Activated gamma-delta T cell (primary cell): ENCODE measurements around the gene IGFBP2.

Source experiments
- DNase-seq: peaks from one replicate; lab custom pipeline; 2025; lab: John Stamatoyannopoulos, UW

IGFBP2 gene

DNA sequence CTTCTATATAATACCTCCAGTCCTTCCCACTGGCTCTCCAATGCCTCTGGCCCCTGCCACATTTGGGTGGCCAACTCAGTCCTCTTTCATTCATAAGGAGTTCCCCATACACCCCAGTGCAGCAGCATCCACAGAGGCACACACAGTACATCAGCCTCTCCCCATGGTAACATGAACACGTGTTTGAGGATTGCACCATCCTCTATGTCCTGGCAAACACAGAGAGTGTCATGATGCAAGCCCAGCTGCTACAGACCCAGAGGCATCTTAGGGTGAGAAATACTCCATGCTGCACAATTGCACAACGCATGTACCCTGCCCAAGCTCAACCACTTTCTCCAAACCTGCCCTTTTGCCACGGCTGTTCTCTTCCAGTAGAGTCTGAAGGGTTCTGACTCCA, 50.6 kb downstream of the IGFBP2 start:
- no peak for DNase-seq

DNA sequence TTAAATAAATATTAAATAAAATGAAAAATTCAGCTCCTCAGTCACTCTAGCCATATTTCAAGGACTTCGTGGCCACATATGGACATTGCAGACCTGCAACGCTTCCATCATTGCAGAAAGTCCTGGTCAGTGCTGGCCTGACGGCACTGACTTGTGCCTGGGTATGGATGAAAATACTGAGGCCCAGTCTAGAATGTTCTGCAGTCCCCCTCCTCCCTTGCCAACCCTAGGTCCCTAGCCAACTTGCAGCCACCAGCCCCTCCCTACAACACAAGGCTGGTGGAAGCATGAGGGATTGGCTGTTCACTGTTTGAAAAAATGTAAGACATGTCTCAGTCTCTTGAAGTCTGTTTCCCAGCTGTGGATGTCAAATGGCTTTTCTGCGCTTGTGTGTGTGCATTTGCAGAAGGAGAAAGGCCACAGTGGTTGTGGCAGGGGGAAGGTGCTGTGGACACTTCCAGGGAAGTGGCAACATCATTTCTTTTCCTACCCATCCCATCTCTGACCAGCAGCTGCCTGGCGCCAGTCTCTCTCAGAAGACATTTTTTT, 52.2 kb downstream of the IGFBP2 start:
- no peak for DNase-seq

DNA sequence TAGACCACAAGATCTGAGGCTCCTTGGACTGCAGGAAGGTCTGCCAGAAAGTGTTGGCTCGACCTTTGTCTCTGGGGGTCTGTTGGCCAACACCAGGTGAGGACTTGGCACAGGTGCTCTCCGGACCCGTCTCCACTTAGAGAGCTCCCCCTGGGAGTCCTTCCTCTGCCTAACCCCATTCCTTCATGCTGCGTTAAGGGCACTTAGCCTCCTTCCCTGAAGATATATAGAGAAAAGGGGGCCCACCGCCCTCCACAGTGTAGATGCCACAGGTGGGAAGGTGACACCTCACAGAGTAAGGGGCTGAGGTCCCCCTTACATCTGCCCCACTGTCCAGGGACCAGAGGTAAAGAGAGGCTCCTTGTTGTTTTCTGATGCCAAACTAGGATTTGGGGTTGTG, 53.9 kb downstream of the IGFBP2 start:
- DNase-seq: no peak

DNA sequence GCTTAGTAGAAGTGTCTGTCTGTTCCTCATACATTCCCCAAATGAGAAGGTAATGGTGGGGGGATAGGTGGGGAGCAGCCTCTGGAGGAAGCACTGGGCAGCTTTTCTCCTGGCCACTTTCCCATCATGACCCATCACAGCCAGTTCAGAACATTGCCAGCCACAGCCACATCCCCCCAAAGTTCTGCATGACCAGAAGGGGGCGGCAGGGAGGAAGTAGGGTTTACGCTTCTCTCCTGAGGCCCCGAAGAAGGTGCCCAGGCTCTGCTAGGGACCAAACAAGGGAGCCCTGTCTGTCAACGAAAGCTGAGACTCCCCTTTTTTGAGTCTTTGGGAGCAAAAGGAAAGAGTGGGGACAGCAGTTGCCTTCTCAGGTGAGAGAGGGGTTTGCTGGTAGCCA, 54.4 kb downstream of the IGFBP2 start:
- no peak for DNase-seq

DNA sequence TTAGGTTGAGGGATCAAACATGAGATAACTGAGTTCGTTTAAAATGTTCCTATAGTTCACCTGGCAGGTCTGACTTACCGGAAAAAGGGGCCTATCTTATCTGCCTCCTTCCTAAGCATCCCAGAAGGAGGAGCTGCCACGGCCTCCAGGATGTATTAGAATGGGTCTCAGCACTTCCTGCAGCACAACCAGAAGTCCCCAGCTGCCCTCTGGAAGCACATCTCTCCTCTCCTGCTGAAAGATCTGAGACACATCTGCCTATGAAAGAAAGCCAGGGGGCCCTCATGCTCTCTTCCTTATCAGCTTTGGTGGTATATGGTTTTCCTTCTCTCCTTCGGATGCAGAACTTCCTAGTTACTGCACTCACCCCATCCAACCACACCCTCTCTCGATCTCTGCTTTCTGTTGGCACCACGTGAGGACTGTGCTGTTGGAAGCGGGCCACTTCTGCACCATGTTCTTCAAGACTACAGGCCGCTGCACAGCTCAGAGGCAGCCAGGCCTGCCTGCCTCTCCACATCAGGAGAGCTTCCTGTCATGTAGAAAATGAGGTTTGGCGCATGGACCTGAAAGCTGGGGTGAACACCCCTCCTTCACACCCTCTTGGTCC, 55.6 kb downstream of the IGFBP2 start:
- DNase-seq: no peak

DNA sequence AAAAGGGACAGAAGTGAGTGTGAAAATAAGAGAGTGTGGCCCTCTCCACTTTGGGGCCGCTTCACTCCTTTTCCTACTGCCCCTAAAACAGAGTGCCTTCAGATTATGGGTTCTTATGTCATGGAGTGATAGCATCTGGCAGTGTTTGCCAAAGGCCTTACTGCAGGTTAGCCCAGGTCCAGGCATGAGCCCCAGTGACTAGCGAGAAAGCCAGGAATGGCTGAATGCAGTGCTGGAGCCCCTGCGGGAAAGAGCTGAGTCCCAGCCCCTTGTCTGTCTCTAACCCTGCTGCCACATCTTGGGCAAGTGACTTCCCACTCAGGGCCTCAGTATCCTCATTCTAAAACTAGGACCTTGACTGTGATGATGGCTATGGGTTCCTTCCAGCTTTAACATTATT, 56.2 kb downstream of the IGFBP2 start:
- DNase-seq: no peak

DNA sequence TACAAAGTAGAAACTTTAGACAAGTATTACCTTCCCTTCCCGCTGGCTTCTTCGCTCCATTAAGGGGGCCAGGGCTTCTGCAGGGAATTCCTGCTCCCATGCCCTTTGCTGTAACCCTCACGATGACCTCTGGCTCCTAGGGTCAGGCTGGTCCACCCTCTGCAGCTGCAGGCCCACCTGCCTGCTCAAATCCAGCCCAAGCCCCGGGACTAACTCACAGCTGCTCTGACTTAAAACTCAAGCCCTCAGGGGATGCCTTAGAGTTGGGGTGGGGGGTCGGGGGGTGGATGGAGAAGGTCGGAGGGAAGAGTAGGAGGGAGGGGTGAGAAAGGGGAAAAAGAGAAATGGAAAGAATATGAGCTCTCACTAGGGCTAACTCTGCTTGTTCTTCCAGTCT, 57.2 kb downstream of the IGFBP2 start:
- no peak for DNase-seq

DNA sequence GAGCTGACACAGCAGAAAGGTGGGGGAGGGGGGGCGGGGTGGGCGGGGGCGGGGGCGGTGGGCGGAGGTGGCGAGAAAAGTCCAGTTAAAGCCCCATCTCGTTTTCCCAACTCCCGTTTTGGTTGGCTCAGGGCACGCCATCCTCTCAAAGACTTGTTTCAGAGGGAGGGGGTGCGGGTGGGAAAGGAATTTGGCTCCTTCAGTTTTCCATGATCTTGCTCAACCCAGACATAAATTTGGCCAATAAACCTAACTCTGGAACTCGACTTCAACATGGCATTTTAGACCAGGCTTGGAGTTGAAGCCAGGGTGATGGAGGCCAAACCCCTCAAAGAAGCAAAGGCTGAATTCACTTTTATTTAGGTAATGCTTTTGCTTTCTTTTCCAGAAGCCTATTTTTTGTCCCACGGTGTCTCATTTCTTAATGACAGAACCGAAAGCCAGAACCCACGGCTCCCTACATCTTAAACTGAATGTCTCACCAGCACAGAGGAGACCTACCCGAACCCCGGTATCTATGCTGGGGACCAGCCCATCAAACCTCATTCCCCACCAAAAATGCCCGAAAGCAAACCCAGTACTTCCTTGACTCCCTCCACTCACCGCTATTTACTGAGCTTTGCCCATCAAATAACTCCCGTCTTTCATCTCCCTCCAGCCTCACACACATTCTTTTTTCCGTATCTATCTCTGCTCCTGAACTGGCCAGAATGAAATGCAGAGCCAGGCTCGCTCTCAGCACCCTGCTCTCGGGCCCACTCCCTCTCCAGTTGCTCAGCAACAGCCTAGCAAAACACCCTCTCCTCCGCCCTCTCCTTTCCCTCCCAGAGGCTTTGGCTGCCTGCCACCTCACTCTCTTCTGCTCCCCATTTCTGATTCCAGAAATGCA, 57.9 kb downstream of the IGFBP2 start:
- DNase-seq: no peak

DNA sequence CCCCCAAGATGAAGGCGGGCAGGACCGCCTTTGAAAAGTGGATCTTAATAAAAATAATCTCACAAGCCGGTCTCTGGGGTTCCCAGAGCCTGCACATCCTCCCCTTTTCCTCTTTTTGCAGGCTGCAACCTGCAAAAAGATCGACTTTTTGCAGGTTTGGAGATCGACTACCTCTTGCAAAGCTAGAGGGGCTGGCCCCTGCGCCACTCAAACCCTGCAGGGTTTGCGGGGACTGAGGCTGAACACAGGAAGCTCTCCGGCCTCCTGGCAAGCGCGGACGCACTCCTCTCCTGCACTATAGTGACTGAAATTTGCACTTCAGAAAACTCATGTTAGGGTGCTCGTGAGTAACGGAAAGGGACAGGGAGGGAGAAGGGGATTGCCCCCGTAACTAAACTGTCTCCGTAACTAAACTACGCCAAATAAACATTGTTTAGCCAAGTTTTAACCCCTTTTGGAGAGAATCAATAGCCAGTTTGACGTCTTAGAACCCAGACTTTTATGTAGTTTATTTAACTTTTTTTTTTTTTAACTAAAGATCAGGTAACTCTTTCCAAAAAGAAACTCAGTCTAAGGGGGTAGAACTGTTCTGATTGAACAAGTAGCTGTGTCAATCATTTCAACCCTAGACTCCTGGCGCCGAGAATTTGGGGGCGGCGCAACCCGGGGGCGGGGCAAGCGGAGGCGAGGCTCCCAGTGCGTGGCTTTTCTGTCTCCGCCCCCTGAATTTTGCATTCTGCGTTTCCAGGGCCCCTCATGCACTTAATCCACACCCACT, 59.6 kb downstream of the IGFBP2 start:
- peak; percentile 20 for DNase-seq

DNA sequence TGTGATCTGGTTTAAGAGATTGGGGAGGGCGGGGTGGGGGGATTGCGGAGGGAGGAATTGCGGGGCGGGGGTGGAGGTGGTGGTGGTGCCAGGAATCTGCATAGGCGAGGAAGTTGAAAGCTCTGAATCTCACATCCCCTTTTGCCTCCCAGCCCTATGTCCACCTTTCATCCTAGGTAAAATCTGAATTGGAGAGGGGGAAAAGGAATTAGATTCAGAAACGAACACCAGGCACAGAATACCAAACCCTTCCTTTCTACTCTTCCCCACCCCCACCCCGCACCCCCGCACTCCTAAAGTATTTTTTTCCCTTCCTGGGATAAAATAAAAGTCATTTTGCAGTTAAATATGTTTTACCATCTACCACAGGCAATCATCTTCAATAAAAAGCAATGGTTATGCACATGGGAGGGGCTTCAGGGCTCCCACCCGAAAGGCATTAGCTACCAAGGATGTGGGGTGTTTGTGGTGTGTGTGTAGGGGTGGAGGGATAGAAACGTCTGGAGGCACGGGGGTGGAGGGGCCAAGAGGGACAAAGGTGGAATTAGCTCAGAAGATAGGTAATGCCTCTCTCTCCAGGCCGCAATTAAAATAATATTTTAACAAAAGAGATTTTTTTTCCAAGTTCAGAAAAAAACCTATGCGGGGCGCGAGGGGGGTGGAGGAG, 60.3 kb downstream of the IGFBP2 start:
- DNase-seq: no peak

DNA sequence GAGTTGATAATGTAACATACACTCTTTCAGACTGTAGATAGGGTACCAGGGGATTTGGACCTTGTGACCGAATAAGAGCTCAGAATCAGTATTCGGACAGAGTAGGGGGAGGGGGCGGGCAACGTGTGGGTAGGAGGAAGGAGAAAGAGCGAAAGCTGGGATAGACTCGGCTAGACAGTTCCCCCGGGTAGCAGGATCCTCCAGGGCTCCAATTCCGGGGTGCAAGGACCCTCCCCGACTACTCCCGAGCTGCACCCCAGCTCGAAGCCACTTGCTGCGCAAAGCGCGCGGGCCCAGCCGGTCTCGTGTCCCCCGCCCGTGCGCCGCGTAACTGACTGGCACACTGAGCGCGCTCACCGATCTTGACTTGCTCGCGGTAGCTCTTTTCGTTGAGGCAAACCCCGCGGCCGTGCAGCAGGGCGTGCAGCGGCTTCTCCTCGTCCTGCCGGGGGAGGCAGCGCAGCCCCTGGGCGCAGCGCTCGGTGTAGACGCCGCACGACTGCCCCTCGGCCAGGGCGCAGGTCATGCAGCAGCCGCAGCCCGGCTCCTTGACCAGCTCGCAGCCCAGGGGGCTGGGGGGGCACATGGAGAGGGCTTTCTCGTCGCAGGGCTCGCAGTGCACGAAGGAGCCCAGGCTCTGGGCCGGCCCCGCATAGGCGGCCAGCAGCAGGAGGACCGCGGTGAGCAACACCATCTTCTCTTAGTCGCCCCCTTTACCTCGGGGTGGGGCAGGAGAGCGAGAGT, 61.0 kb downstream of the IGFBP2 start:
- DNase-seq: no peak

DNA sequence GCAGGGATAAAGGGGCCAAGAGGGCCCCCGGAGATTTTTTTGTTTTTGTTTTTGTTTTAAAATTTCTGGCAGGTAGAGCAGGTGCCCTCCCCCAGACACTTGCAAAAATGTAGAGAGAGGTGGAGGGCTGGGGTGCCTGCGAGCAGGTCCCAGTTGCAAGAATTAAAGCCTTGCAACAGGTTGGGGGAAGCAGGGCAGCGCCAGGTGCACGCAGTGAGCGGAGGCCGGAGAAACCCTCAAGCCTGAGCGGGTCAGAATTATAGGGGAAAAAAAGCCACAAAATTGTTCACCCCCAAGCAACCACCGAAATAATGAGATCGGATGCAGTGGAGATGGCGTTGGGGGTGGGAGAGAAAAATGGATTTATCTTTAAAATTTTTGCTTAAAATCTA, 61.6 kb downstream of the IGFBP2 start:
- no peak for DNase-seq

DNA sequence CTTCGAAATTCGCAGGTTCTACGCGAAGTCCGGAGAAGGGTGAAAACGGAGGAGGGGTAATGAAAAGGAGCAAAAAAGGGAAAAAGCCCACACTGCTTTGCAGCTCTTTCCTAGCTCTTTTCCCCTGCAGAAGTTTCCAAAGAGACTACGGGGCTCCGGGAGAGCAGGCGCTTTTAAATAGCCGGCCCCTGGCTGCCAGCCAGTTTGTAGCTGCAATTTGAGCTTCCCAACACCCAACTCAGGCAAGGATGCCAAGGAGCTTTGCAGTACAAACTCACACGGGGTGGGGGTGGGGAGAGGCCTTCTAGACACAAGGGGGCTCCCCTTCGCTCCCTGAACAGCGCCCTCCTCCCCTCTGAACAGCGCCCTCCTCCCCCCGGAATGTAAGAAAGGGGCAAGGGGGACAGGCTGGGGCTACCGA, 62.2 kb downstream of the IGFBP2 start, which contains the start of gene IGFBP5:
Gene IGFBP5, minus strand, starts transcription at position 149 of the 421 bp plus-strand sequence. CDS start 774 bp downstream, outside the sequence.
- no peak for DNase-seq

DNA sequence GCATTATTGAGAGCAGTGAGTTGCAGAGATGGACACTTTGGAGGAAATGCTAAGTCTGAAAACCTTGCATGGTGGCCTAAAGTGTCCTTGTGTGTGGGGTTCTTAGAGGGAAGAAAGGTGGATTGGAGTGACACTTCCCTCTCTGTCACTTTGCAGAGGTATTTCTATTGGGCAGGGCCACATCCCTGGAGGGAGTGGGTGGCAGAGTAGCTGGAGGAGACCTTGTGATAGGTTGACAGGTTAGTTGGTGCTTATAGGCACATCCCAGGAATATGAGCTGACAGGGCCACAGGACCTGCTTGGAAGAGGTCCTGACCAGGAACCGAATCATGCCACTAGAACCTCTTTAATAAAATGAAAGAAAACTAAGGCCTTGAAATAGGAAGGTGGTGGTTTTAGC, 63.1 kb downstream of the IGFBP2 start:
- DNase-seq: no peak

DNA sequence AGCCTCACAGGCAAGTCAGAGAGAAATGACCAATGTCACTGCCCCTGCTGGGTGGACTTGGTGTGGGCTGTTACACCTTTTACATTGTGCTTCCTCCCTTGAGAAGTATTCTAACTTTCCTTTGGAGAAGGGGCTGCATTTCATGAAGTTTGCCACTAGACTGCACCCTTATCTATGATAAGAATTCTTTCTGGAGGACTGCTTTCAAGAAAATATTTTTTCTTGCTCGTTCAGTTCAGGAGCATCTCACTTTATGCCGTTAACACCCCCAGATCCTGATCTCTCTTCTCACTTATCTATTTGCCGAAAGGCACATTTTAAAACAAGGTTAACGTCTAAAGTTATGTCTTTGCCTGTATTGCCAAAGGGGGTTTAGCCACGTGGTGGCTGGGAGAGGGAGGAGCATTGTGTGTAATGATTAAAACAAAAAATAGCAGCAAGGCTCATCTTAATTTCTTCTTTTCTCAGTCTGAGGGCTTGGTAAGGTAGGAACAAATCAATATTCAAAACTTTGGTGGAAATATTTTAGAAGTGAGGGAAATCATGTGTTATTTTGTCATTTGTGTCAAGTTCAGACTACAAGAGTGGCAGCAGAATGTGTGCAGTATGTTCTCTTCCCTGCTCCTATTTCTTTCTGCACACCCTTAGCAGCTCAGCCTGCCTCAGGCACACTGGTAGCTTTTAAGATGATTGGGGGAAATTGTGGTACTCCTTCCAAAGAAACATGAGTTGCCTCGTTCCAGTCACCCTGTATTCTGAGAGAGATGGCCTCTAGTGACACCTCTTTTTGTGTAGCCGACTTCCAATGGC, 63.7 kb downstream of the IGFBP2 start:
- no peak for DNase-seq

DNA sequence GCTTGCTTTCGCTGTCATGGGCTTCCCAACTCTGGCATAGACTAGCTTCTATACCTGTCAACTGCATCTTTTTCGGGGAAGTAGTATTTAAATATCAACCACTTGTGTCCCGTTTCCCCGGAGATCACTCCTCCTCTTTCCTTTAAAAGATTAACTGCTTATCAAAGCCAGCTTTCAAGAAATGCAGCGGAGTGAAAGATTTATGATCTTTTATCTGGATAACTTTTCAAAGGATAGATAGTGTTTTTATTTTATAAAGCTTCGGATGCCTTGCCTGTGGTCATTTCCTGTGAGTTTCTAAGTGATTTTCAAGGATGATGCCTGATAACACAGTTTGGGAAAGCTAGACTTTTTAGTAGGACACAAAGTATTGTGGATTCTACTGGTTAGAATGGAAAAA, 65.1 kb downstream of the IGFBP2 start:
- no peak for DNase-seq

DNA sequence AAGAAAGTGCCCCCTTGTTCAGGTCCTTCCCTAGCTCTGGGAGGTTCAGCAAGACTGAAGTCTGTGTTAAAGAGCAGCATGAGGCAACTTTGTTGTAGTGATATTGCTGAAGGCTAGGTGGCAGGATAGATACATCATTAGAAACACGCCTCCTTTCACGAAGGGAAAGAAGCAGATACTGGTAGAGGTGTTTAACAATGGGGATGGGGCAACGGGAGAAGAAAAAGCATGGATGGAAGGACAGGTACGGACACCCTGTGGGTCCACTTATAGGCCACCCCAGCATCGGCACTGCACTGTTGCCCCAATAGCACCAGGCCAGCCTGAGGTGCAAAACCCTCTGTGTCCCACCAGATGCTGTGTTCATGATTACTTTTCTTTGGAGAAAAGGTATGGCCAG, 65.7 kb downstream of the IGFBP2 start:
- no peak for DNase-seq

DNA sequence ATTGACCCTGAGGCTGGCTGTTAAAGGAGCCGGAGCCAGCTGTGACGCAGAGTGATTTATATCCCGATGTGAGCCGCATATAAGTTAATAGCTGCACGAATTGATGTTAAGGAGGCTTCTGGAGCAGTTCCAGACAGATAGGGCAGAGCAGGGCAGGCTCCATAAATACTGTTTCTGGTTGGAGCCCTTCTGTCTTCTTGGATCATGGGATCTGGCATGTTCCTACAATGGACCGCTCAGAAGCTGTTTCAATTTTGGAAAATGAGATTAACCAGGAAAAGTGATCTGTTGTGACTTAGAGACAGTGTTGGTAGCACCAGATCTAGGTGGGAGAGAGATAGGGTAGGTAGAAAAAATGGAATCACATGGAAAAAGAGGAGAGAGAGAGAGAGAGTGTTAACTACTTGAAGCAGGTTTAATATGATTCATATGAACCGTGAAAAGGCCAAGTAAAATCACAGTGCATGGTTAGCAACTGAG, 66.9 kb downstream of the IGFBP2 start:
- no peak for DNase-seq

DNA sequence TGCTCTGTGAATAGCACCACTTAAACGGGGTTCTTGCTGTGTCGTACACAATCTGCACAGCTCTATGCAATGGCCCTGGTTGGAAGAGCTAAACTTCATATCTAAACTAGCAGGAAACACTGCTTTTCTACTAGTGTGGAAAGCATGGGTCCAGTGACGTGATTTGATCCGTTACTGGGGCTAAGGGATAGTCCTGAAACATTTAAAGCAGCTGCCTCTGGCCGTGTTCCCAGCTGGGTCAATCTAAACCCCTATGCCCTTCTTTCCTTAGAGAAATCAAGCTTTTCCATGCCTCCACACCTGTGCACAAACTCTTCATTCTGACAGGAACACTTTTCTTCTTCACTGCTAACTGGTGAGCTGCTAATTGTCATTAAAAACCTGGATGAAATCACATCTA, 67.6 kb downstream of the IGFBP2 start:
- no peak for DNase-seq

DNA sequence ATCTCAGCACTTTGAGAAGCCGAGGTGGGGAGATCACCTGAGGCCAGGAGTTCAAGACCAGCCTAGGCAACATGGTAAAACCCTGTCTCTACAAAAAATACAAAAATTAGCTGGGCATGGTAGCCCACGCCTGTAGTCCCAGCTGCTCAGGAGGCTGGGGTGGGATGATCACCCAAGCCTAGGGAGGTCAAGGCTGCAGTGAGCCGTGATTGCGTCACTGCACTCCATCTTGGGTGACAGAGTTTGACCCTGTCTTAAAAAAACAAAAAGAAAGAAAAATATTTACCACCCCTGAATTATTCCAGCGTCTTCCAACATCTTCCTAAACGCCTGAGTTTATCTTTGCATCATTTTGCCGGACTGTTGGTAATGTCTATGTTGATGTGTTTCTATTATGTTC, 68.3 kb downstream of the IGFBP2 start:
- DNase-seq: no peak
